ENCODE measurements around the gene MEI1.
"Not testable (repeated sequence)": the region's sequence is repeated elsewhere in the genome, so short reads cannot be mapped to it uniquely, and the experiment has no call there.

The MEI1 gene

GRCh38 chr22:41699264-41700107, at the start of gene MEI1:
MEI1 (plus strand) TSS chr22:41699503; CDS start chr22:41699539, 36 bp downstream.
- DNase-seq (ENCODE audit: low spot score) = peak; percentile 78

GRCh38 chr22:41650229-41650628, 49.1 kb upstream of the MEI1 start:
- no peak for DNase-seq (ENCODE audit: low spot score)

DNA sequence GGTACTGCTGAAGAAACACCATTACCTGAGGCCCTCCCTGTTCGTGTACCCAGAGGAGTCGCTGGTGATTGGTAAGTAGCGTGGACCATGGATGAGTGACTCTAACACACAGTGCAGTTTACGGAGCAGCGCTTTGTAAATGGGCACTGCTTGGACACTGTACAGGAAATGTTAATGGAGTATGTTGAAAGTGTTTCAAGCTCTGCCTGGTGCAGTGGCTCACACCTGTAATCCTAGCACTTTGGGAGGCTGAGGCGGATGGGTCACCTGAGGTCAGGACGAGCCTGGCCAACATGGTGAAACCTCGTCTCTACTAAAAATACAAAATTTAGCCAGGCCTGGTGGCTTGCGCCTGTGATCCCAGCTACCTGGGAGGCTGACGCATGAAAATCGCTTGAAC, 48.5 kb upstream of the MEI1 start:
- DNase-seq (ENCODE audit: low spot score) = no peak

DNA sequence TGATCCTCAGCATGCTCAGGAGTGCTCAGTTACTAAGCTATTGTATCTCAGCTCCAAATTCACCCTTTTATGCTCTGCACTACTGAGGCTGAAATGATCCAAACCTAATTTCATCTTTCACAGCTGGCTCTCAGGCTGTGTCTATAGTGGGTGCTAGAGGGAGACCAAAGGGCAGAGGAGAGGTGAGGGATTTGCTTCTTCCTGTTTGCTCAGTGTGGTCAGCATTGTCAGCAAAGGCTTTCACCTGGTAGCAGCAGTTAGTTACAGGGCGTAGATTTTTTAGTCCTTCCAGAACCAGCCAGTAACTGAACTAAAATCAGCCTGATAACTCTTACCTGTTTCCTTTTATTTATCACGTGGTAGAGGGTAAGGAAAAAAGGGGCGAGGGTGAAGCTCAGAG, 45.0 kb upstream of the MEI1 start:
- no peak for DNase-seq (ENCODE audit: low spot score)

DNA sequence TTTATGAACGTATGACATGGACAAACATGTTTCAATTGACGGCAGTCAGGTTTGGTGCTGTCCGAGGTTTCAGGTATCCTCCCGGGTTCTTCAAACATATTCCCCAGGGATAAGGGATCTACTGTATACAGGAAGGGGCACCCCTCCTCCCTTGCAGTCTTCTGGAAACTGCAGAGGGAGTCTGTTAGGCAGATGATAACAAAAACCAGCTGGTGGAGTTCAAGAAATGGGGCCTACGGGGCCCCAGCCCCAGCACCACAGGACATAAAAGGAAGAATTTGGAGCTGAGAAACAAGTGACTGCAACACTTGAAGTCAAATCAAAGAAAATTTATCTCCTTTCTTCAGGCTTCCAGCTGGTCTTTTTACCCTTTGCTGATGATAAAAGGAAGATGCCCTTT, 42.7 kb upstream of the MEI1 start:
- no peak for DNase-seq (ENCODE audit: low spot score)

GRCh38 chr22:41657709-41658108, 41.6 kb upstream of the MEI1 start:
- no peak for DNase-seq (ENCODE audit: low spot score)

- no peak for DNase-seq (ENCODE audit: low spot score)
These were observed 40.4 kb upstream of the MEI1 start for GRCh38 chr22:41658869-41659268.

GRCh38 chr22:41659941-41660340, 39.4 kb upstream of the MEI1 start:
- DNase-seq (ENCODE audit: low spot score) = no peak

- no peak for DNase-seq (ENCODE audit: low spot score)
These were observed 38.9 kb upstream of the MEI1 start for GRCh38 chr22:41660416-41660815.

DNA sequence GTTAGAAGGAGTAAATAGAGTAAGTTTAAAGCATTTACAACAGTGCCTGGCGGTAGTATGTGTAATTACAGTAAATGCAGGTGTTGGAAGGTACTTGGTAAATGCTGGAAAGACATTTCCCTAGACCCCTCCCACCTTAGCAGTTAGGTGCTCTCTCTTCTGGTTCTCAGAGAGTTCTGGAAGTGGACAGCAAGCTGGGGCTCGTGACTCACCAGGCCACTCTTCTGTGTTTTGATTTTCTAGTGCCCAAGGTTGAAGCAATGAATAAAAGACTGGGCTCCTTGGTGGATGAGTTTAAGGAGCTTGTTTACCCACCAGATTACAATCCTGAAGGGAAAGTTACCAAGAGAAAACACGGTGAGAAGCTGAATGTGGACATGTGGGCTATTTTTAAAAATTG, 38.2 kb upstream of the MEI1 start:
- DNase-seq (ENCODE audit: low spot score) = no peak

- no peak for DNase-seq (ENCODE audit: low spot score)
These were observed 37.6 kb upstream of the MEI1 start for GRCh38 chr22:41661713-41662112.

GRCh38 chr22:41663594-41663993, 35.7 kb upstream of the MEI1 start:
- DNase-seq (ENCODE audit: low spot score) = not testable (repeated sequence)

- DNase-seq (ENCODE audit: low spot score) = peak; percentile 38
These were observed 34.8 kb upstream of the MEI1 start for GRCh38 chr22:41664490-41664889.

GRCh38 chr22:41664951-41665350, 34.4 kb upstream of the MEI1 start:
- DNase-seq (ENCODE audit: low spot score) = no peak

- DNase-seq (ENCODE audit: low spot score) = no peak
These were observed 30.1 kb upstream of the MEI1 start for GRCh38 chr22:41668971-41669911.

DNA sequence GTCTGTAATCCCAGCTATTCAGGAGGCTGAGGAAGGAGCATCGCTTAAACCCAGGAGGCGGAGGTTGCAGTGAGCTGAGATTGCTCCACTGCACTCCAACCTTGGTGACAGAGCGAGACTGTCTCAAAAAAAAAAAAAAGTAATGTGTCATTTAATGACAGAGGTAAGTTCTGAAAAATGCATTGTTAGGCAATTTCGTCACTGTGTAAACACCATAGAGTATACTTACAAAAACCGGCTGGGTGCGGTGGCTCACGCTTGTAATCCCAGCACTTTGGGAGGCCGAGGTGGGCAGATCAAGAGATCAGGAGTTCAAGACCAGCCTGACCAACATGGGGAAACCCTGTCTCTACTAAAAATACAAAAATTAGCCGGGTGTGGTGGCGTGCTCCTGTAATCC, 27.2 kb upstream of the MEI1 start:
- DNase-seq (ENCODE audit: low spot score) = not testable (repeated sequence)

DNA sequence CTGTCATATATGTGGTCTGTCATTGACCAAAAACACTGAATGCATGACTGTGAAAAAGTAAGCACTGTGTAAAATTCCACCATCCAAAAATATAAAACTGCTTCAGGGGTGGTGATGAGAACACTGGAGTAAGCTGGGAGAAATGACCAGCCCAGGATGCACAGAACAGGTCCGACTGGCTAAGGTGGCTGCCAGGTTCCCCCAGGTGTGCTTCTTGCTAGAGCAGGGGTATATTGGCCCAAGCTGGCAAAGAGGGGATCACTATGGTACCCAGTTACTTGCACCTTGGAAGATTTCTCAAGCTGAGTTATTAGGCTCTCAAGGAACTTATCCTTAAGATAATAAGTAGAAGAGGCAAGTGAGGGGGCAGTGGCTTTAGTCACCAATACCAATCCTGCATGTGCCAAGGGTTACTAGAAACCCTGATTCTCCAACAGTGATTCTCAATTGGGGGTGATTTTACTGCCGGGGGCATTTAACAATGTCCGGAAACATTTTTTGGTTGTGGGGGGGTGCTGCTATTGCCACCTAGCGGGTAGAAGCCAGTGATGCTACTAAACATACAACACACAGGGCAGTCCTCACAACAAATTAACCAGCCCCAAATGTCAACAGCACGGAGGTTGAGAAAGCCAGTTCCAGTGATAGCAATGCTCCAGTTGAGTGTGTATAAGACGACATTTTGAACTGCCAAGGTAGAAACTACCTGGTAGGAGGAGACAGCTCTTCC, 26.4 kb upstream of the MEI1 start:
- DNase-seq (ENCODE audit: low spot score) = peak; percentile 29

DNA sequence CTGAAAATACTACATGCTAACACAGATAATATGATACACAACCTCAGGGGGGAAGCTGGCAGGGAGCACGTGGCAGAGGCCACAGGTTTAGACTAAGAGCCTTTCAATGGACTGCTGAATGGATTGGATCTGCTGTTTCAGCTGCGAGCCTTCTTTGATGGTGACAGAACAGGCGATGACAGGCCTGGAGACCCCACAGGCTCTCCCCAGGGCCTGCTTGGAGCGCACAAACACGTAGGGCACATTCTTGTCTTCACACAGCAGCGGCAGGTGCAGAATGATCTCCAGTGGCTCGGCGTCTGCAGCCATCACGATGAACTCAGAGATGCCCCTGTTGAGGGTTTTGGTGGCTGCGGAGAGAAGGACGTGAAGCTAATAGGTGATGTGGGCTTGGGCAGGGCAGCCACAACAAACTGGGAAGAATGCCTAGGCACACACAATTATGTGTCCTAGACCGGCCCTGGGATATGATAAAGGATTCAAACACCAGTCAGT, 24.4 kb upstream of the MEI1 start:
- DNase-seq (ENCODE audit: low spot score) = no peak

DNA sequence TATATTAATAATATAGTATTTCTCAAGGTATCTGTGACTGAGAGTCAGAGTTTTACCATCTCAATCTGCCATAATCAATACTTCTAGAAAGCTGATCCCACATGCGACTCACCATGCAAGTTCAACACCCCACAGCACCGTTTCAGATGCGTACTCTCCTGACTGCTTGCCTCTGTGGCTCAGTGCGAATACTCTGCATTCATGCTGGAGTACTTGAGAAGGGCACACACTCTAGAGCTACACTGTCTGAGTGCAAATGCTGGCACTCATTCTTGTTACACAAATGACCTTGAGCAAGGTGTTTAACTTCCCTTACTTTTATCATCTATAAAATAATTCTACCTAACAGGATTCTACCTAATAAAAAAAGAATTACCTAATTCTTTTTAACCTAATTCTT, 23.2 kb upstream of the MEI1 start:
- no peak for DNase-seq (ENCODE audit: low spot score)

DNA sequence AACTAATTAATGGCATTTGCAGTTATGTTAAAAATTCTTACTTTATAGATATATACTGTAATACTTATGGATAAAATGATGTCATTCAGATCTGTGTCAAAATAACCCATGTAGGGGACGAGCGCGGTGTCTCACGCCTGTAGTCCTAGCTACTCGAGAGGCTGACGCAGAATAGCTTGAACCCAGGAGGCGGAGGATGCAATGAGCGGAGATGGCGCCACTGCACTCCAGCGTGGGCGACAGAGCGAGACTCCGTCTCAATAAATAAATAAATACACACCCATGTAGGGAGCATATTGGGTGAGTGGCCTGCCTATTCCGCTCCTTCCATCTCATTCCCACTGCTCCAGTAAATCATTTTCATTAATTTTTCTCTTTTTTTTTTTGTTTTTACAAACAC, 17.7 kb upstream of the MEI1 start:
- no peak for DNase-seq (ENCODE audit: low spot score)

DNA sequence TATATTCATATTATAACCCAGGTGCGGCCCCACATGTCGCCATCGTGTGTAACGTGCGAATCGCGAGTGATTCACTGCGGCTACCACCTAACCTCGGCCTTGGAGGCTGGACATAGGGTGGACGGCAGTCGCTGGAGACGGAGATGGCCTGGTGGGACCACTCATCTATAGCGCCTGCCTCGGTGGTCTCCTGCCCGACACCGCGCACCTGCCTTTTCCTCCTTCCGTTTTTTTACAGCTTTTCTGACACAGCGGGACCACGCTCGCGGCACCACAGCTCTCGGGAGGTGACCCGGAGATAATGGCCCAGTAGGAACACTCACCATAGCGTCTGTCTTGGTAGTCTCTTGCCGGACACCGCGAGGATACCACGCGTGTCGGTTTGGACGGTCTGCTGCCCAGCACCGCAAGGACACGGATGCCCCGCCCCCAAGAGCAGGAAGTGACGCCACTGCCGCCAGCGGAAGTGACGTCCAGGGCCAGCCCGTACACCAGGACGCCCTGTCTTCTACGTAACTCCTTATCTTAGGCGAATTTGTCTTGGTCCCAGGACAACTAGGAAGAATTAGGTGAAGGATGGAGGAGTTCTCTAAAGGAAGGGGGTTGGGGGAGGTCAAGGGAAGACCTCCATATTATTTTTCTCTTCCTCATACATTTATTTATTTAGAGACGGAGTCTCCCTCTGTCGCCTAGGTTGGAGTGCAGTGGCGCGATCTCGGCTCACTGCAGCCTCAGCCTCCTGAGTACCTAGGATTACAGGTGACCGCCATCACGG, 17.1 kb upstream of the MEI1 start:
- peak; percentile 83 for DNase-seq (ENCODE audit: low spot score)
